Transverse colon (tissue), 4 donors: ENCODE results near the gene ZFPM1. TPM values are rescaled to one million over a fixed set of nuclear protein-coding genes. Genes with fewer than 3 reads are reported as not detected.

Experiments used
- DNase-seq: peaks from one replicate; pipeline ENCODE4 v3.0.0-alpha.2; 2019
- H3K27ac ChIP-seq, 4 donors: fragments of 200-600 bp; sonication (generic); 2 replicates each; pipeline ENCODE4 v1.5.1; 2016 to 2018; ENCODE audit warnings: inconsistent platforms in 4 of 4
- H3K27me3 ChIP-seq: fragments of 200-600 bp; sonication (generic); 2 replicates; pipeline ENCODE4 v1.5.1; 2017; ENCODE audit warnings: inconsistent platforms
- H3K36me3 ChIP-seq, 4 donors: fragments of 200-600 bp; sonication (generic); 2 replicates each; pipeline ENCODE4 v1.5.1; 2017 to 2019; ENCODE audit warnings: inconsistent platforms in 4 of 4
- H3K4me1 ChIP-seq, 4 donors: fragments of 200-600 bp; sonication (generic); 2 replicates each; pipeline ENCODE4 v1.5.1; 2017 to 2020; ENCODE audit warnings: inconsistent platforms in 4 of 4
- H3K4me3 ChIP-seq, 4 donors: fragments of 200-600 bp; sonication (generic); 1 replicate in 1 of 4; 2 replicates in 3 of 4; pipeline versions ENCODE4 v1.5.1 to v1.6.1; 2017 to 2019; ENCODE audit warnings: inconsistent platforms in 4 of 4
- H3K9me3 ChIP-seq, 2 donors: fragments of 200-600 bp; sonication (generic); 2 replicates each; pipeline ENCODE4 v1.5.1; 2017 to 2019; ENCODE audit warnings: inconsistent platforms in 2 of 2
- EP300 ChIP-seq: sonication (generic); formaldehyde crosslinking; IDR thresholded peaks from one replicate; pipeline ENCODE4 v1.6.1; 2017; ENCODE audit warnings: antibody characterized with exemption, low read depth
- POLR2A ChIP-seq: fragments of 450-650 bp; IDR thresholded peaks from one replicate; pipeline ENCODE4 v1.6.1; 2016; ENCODE audit warnings: antibody characterized with exemption, mild to moderate bottlenecking, moderate library complexity
- POLR2AphosphoS5 ChIP-seq, 3 donors: sonication (generic); formaldehyde crosslinking; IDR thresholded peaks; one replicate each; pipeline ENCODE4 v1.6.1; 2016; ENCODE audit warnings: antibody characterized with exemption in 3 of 3
- whole genome bisulfite sequencing, 2 donors: methylation state at CpG; one replicate each; pipeline ENCODE4 v1.1.5; 2018; ENCODE audit warnings: low coverage in 1 of 2; 5-methylcytosine and 5-hydroxymethylcytosine counted together
- in situ Hi-C, 4 donors: fragments of 200-750 bp; cut with MboI; loops; one replicate each; pipeline versions ENCODE4 v1.15.0 to v1.15.1; 2017; ENCODE audit warnings: low sequenced_read_pairs in 3 of 4, low pct_ligation_motif_present in 1 of 4, low pct_unique_long_range_greater_than_20kb in 1 of 4
- intact Hi-C: fragments of 100-400 bp; cut with DNase I; formaldehyde crosslinking; loops from one replicate; pipeline ENCODE4 v1.15.1; 2023; ENCODE audit warnings: low total_unique reads
- total RNA-seq, 4 donors: library from RNA; depleted of rRNA; stranded (reverse); fragments of >200 nt; gene quantifications; one replicate each; pipeline ENCODE4 v1.1.0, GENCODE V29; 2016
- TF ChIP-seq, protein P1 (sequence below), 5 experiments: fragments of 200-600 bp in 3 of 5; fragments of 450-650 bp in 2 of 5; sonication (generic) in 3 of 5; IDR thresholded peaks; 1 replicate in 2 of 5; 2 replicates in 3 of 5; pipeline ENCODE4 v1.5.1; 2016 to 2017; ENCODE audit warnings: antibody characterized with exemption in 5 of 5, inconsistent platforms in 3 of 5, mild to moderate bottlenecking in 2 of 5, moderate library complexity in 1 of 5

Gene ZFPM1
- total RNA-seq, 4 donors from 2014 or later: 1.2 to 4.6 (median 3.1) TPM

DNA sequence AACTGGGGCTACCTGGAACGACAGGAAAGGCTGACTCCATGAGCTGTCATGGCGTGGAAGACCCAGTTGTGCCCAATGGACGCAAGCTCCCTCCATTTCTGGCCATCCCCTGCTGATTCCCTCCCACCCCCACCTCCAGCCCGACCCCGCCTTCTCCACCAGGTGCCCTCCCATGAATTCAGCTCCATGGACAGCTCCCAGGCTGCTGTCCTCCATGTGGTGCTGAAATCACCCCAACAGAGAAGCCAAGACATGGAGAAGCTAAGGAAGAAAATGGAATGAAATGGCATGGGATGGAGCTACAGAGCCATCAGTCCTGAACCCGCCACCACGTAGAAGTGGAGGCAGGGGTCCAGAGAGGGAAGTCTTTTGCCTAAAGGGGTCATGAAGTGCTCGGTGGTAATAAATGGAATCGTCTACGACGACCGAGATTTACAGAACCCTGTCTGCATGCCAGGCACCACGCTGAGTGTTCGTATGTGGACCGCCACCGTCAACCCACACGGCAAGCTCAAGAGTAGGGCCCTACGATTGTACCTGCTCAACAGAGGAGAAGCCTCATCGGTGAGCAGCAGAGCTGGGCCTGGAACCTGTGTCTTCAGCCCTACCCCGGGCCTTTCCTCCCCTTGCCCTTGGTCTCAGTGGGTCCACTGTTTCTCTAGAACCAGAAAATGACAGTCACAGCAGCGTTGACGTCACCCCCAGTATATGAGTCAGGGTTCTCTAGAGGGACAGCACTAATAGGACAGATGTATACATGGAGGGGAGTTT lies 107.8 kb downstream of the ZFPM1 start:
- Histone ChIP-seq H3K27ac (no peak overlapping the region), H3K4me3 (no peak overlapping the region), H3K4me1 (peaks cover 0 to 12% (median 8%) of the 10 kb centered on the region in 4 donors), H3K36me3 (no peaks in the 10 kb centered on the region), H3K9me3 (no peaks in the 10 kb centered on the region), H3K27me3 (peaks cover 17% of the 10 kb centered on the region)
- intact Hi-C loops: loop anchor here (5.0 kb wide), 1 partner anchor 119 kb away; no protein-coding TSS in a partner anchor
- DNase-seq: no peak
- TF ChIP-seq POLR2AphosphoS5 (IDR thresholded peaks at IDR 0.05) (no peak), POLR2A (no peak), EP300 (no peak)
- TF ChIP-seq, protein P1, sequence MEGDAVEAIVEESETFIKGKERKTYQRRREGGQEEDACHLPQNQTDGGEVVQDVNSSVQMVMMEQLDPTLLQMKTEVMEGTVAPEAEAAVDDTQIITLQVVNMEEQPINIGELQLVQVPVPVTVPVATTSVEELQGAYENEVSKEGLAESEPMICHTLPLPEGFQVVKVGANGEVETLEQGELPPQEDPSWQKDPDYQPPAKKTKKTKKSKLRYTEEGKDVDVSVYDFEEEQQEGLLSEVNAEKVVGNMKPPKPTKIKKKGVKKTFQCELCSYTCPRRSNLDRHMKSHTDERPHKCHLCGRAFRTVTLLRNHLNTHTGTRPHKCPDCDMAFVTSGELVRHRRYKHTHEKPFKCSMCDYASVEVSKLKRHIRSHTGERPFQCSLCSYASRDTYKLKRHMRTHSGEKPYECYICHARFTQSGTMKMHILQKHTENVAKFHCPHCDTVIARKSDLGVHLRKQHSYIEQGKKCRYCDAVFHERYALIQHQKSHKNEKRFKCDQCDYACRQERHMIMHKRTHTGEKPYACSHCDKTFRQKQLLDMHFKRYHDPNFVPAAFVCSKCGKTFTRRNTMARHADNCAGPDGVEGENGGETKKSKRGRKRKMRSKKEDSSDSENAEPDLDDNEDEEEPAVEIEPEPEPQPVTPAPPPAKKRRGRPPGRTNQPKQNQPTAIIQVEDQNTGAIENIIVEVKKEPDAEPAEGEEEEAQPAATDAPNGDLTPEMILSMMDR (IDR thresholded peaks at IDR 0.05): no peak
- in situ Hi-C loops: loop anchor here in 1 of 4 donors (25.0 kb wide), 1 partner anchor 124 kb away; no protein-coding TSS in a partner anchor
- WGBS, 2 donors: 32 to 55% methylated on average over 3 to 22 of the region's 22 CpGs

DNA sequence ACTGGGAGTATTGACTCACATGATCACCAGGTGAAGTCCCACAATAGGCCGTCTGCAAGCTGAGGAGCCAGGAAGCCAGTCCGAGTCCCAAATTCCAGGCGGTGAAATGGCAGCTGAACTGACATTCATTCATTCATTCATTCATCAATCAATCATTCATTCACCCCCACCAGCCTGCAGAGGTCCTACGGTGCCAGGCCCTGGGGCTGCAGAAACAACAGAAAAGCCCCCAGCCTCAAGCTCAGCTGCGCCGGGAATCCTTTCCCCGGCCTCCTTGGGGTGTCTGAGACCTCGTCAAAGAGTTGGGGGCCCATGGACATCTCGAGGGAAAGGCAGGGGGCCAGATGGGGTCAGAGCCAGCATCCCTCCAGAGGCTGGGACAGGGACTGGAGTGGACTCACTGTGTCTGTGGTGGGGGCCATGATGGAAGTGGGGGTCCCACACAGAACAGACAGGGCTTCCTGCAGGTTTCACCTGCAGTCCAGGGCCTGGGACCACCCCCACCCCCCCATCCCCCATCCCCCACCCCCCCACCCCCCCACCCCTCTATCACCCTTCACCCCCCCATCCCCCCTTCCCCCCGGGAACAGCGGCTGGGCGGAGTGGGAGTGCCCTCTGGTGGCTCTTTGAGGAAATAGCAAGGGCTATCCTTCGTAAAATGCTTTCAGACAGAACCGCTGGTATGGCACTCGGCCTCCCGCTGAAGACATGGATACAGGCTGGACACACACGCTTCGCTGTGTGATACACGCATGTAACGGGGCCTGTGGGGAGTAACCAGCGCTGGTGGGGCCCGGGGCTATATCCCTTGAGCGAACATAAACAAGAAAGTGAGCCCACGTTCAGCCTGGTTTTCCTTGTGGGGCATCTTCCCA lies 108.6 kb downstream of the ZFPM1 start:
- Histone ChIP-seq H3K9me3 (no peaks in the 10 kb centered on the region), H3K36me3 (no peaks in the 10 kb centered on the region), H3K27ac (no peak overlapping the region), H3K27me3 (peaks cover 17% of the 10 kb centered on the region), H3K4me1 (peaks cover 0 to 12% (median 8%) of the 10 kb centered on the region in 4 donors), H3K4me3 (peak overlapping the region in 2 of 4 donors; percentile 5 to 25)
- in situ Hi-C loops (loop anchor here in 1 of 4 donors (25.0 kb wide), 1 partner anchor 124 kb away; no protein-coding TSS in a partner anchor), intact Hi-C loops (loop anchor here (5.0 kb wide), 1 partner anchor 119 kb away; no protein-coding TSS in a partner anchor)
- DNase-seq: peak; percentile 37
- TF ChIP-seq POLR2AphosphoS5 (IDR thresholded peaks at IDR 0.05): no peak
- TF ChIP-seq, protein P1 (IDR thresholded peaks at IDR 0.05): peak; percentile 50 to 72 (median 61)
- 0 to 26% methylated on average over 1 to 20 of the region's 24 CpGs for WGBS, 2 donors

DNA sequence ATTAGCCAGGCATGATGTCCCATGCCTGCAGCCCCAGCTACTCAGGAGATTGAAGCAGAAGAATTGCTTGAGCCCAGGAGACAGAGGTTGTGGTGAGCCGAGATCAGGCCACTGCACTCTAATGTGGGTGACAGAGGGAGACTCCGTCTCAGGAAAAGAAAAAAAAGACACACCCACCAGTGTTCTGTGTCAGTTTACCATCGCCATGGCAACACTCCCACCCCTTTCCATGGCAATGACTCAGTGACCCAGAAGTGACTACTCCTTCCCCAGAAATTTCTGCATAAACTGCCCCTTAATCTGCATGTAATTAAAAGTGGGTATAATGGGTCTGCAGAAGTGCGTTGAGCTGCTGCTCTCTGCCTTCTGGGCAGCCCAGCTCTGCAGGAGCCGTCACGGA lies 113.1 kb downstream of the ZFPM1 start:
- intact Hi-C loops: no loop called here
- DNase-seq: no peak
- Histone ChIP-seq H3K9me3 (no peaks in the 10 kb centered on the region), H3K4me3 (no peak overlapping the region), H3K4me1 (peaks cover 6 to 16% (median 7%) of the 10 kb centered on the region in 4 donors), H3K27me3 (no peaks in the 10 kb centered on the region), H3K27ac (no peak overlapping the region), H3K36me3 (no peaks in the 10 kb centered on the region)
- no peak for TF ChIP-seq POLR2AphosphoS5 (IDR thresholded peaks at IDR 0.05)
- TF ChIP-seq, protein P1 (IDR thresholded peaks at IDR 0.05): no peak
- no peak for TF ChIP-seq POLR2A
- TF ChIP-seq EP300: no peak
- in situ Hi-C loops: loop anchor here in 1 of 4 donors (25.0 kb wide), 1 partner anchor 129 kb away; no protein-coding TSS in a partner anchor
- WGBS, 2 donors: 63 to 68% methylated on average over 3 to 6 of the region's 6 CpGs
